GM04504 (cell line): ENCODE data around the gene CCDC141.

ENCODE experiments used
- DNase-seq: peaks from one replicate; pipeline ENCODE4 v3.0.0-alpha.2; 2012; ENCODE audit warnings: low read depth

CCDC141 gene

DNA sequence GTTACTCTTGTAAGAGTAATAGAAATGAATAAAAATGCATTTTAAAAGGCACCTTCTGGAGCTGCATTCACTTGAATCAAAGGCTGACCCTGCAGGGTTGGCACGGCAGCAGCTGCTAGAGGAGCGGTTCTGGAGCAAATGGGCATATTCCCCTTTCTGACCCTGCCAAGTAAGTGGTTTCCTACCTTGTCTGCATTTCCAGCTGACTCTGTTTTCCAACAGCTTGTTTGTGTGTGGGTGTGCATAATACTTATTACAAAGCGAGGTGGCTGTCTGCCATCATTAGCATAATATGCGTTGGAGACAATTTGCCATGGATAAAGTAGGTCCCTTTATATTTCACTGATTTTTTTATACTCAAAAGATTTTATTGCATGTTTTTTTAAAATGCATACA lies 221.5 kb downstream of the CCDC141 start:
- no peak for DNase-seq

DNA sequence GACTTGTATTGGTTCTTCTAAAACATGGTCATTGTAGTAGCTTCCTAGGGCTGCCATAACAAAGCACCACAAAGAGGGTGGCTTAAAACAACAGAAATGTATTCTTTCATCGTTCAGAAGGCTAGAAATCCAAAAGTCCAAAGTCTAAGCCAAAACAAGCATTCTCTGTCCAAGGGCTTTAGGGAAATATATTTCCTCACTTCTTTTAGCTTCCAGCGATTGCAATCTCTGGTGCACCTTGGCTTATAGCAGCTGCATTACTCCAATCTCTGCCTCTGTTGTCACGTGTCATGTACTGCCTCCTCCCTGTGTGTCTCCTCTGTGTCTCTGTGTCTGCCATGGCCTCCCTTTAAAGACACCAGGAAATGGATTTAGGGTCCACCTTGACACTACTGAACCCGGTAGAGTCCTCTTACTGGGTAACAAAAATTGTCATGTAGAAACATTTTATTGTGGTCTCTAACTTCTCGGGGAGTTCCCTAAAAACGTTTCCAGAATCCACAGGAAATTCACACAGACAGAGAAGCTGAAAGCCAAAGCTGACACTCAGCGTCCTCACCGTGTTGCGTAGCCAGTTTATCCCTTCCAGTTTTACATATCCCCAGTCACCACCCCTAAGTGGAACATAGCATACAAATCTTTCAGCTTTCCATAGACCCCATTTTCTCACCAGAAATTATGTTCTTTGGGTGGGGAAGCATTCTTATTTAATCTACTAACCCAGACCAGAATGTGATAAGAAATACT lies 222.0 kb downstream of the CCDC141 start:
- DNase-seq = no peak

DNA sequence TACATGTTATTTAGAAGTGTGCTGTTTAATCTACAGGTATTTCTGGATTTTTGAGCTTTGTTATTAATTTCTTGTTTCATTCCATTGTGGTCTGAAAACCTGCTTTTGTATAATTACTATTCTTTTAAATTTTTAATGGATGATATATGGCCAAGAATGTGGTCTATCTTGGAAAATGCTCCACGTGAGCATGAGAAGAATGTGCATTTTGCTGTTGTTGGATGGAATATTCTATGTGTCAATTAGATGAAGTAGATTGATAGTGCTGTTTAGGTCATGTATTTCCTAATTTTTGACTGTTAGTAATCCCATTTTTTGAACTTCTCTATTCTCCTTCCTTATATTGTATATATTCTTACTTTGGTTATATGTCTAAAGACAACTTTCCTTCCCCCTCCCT lies 222.8 kb downstream of the CCDC141 start:
- DNase-seq = no peak

DNA sequence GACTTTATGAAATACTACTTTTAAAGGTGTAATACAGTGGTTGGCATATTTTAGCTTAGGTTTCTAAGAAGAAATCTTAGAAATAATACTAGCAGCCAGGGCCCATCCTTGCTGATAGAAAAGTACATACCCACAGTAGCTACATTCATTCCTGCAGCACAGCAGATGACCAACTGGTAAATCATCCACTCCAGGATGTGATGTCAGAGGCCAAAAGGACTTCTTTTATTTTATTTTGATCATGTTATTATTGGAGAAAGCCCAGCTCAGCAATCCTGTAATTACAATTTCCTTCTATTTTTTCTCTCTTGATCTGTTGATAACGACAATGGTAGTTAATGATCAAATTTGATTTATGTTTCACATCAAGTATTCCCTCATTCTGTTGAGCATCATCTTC lies 224.8 kb downstream of the CCDC141 start:
- DNase-seq = no peak

DNA sequence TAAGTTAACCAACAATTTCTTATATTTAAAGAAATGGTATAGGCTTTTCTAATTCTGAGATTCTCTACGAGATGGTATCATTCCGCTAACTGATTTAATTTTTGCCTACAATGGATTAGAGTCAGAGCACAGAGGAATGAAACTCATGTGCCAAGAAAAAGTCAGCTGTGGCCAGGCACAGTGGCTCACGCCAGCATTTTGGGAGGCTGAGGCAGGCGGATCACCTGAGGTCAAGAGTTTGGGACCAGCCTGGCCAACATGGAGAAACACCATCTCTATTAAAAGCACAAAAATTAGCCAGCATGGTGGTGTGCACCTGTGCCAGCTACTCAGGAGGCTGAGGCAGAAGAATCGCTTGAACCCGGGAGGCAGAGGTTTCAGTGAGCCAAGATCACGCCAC lies 225.8 kb downstream of the CCDC141 start:
- DNase-seq = no peak

DNA sequence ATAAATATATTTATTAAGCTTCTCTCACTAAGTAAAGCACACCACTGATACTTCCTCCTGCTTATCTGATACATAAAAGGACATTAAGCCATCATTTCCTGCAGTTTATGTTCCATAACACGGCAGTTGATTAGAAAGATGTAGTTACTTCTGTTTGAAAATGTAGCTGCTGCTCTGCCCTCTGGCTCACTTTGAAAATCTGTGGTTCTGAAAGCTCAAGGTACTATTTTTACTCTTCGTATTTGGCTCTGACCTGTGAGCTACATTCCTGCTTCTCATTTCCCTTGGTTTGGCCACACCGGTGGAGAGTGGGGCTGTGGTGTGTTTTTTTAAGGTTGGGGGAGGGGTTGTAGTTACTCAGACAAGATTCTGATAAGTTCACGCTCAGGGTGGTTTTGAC lies 229.9 kb downstream of the CCDC141 start:
- no peak for DNase-seq

DNA sequence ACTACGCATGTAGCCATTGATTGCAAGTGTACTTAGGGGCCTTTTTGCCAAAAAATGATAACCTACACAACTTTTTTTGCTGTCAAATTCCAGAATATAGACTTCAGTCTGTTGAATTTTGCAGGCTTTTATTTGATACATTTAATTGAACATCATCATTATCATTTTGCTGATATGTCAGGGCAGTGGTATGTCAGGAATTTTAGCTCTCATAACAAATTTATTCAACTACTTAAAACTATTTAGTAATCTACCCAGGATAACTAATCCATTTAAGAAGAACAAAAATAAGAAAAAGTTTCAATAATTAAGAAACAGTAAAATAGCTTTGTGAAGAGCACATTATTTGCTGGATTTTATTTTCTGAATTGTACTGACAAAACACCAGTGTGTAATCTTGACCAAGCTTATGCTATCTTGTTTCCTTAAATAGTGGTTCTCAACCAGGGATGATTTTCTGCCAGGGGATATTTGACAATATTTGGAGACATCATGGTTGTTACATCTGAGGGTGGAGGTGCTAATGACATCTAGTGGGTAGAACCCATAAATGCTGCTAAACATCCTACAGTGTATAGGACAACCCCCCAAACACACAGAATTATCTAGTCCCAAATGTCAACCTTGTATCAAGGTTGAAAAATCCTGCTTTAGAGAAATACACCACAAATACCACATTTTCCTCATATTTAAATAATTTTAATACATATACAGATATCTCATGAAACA lies 230.6 kb downstream of the CCDC141 start:
- no peak for DNase-seq

DNA sequence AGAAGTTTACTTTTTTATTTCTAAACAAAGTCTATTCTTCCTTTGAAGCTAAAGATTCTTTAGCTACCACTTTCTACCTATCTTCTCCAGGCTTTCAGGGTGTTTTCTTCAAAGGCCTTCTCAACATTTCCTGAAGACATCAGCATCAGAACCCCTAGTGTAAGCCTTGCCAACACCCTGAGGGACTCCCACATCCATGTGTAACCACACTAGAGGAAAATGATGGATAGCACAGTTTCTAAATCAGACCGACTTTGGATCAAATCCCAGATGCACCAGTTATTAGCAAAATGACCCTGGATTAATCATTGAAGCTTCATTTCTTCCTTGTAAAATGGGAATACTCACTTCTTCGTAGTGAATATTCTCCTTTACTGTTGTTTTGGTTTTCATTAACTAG lies 238.0 kb downstream of the CCDC141 start:
- DNase-seq = no peak

DNA sequence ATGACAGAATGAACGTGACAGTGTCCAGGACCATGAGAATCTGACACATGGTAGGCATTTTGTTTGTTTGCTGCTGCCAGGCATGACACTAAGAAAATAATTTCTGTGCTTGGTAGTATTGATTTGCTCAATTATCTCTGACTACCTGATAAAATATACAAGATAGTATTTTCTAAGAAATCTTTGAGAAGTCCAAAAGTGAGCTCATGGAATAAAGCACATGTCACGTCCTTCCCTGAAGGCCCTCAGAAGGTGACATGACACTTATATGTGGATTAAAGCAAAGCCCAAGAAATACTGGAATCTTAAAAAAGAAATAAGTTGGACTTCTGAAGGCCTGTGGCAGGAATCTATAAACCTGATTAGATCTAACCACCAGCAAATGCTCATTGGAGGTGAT lies 238.9 kb downstream of the CCDC141 start:
- DNase-seq = no peak

DNA sequence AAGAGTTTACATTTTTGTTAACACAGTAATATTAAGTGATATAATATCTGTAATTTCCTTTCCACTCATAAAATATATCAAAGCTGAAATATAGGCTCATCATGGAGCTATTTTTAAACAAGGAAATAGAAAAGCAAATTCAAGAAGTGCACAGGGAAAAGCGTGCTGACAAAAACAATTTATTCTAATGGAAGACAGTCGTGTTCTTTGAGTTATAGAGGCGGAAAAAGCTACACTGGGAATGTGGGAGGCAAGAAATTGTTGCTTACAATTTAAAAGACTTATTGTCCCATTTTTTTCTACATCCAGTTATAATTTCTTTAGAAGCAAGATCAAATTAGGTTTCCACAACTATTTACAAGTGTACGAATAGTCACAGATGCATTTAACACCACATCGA lies 239.5 kb downstream of the CCDC141 start:
- no peak for DNase-seq

DNA sequence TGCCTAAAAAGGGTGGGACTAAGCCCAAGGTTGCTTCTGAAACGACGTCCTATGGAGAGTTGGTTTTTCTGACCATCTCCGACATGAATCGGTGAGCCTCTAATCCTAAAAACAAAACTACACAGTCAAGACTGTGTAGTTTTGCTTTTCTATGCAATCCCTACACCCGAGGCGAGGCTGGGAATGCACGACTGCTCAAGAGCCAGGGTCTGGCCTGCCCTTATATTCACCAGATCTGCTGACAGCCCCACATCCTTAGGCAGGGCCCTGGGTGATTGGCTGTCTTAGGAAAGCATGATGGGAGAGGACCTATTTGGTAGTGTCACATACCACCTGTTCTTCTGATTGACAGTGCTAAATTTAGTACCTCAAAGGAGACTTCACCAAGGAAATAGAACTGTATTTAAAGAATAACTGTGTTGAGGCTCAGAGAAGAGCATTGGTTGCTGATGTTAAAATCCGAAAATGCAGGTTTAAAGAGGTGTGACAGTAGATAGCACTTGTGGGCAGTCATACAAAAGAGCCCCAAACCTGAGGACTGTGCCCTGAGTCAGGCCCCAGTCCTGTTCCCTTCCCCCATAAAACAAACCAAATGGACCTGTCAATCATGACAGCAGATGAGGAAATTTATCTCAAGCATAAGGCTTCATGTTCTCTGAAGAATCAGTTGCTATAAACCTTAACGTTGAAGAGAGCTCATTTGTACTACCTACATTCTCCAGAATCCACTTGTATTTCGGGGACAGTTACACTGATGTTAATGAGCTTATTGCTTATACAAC lies 242.5 kb downstream of the CCDC141 start, which contains the start of gene TTN:
Gene TTN (minus strand): TSS at position 197 of the 782 bp plus-strand sequence. CDS start 2,781 bp downstream, outside the sequence.
- DNase-seq = no peak

DNA sequence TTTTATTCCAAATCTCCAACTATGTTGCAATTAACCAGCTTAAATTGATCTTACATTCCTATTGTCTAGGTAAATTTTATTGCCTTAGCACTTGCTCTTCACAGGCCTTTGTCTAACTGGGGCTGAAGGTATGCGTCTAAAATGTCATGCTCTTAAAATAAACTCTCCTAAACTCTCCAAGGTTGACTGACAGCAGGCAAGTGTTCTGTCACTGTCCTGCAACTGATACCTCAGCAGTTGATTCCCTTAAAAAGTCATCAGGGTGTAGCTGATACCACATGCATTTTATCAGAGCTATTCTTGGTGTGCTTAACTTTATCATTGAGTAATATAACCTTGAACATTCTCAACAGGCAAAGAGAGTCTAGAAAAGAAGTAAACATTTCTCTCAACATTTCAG lies 243.4 kb downstream of the CCDC141 start:
- no peak for DNase-seq

DNA sequence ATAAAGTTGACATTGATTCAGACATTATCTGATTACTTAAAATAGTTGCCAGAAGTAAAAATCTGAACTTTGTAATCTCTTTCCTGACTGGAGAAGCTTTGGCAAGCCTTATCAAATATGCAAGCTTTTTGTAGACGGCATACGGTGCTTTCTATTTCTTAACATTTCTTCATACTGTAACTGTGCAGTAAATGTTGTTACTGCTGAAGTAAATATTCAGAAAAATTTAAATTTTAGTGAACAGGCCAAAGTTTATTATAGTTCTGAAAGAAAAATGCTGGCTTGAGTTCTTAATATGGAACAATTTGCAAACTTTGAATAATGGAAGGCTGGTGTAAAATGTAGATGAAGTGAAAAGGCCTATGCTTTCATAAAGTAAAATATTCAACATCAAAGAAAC lies 244.5 kb downstream of the CCDC141 start:
- no peak for DNase-seq

DNA sequence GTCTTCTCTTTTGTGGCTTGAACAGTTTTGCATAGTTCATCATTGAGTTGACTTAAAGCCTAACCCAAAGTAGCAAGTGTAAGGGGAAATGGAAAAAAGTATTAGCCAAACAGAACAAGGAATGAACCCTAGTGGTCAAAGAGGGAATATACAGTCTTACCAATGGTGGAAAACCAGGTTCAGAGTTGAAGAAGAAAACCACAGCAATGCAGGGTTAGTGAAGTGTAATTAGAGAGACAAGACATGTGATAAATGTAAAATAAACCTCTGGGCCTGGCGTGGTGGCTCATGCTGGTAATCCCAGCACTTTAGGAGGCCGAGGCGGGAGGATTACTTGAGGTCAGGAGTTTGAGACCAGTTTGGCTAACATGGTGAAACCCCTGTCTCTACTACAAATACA lies 245.1 kb downstream of the CCDC141 start:
- DNase-seq = no peak

DNA sequence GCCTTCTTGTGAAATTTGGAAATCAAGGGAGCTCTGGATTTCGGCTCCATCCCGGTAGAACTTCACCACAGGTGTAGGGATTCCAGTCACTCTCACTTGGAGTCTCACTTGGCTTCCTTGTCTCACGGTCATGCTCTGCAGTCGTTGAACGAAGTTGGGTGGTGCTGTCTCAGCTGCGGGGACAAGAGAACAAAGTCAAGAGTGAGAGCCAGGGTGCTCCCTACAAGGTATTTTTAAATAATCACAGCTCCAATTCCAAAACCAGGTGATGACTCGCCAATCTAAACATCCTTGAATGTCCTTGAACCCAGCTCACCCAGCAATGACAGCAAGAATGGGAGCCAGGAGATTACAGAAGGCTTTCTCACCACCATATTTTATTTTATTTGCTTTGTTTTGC lies 249.4 kb downstream of the CCDC141 start:
- no peak for DNase-seq

DNA sequence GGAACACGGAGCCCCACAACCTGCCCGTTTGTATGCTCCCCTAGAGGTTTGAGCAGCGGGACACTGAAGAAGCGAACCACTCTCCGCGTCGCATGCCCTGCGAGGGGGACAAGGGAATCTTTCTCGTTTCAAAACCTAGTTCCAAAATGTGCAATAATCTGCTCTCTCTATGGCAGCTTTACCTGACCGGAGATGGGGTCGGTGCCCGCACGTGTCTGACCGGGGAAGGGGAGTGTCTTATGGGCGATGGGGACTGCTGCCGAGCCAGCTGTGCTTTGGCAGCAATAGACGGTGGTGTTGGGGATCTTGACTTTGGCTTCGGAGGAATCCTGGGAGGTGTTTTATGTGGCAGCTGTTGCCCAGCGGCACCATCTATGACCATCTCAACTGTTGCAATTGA lies 250.6 kb downstream of the CCDC141 start:
- DNase-seq = no peak

DNA sequence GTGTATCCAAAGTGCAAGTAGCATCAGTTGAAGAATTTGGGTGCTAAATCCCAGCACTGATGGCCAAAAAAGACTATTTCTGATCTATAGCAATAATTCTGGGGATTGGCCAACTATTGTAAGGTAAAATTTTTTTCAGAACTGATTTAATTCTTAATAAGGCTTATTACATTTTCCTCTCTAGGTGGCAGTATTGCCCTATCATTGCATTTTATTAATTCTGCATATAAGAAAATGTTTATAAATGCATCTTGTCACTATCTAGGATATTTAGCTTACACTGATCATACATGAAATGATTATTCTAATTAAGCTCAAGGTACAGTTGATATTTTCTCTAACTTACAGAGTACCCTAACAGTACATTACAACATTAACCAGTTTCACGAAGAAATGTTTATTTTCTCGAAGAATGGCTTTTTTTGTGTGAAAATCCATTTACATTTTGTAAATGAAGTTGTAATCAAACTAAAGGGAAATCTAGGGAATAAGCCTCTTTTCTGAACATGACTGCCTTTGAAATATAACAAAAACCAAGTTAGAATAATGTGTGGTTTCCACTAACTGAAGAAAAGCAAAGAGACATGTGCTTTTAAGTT lies 253.8 kb downstream of the CCDC141 start:
- DNase-seq = peak; percentile 6

DNA sequence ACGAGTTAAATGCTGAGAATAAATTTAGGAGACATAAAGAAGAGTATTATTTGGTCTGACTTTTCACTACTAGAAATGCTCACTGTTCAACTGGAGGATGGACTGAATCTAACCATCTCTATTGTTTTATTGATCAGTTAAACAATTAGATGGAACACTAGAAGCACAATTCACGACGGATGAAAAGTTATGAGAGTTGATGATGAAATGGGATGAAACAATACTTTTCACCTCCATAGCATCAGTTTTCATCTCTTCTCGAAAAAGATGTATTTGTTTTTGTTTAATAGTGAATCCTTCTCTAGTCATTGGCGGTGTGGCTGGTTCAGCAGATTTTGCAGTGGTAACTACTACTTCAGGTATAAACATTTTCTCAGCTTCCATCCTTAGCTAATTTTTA lies 262.0 kb downstream of the CCDC141 start:
- no peak for DNase-seq

DNA sequence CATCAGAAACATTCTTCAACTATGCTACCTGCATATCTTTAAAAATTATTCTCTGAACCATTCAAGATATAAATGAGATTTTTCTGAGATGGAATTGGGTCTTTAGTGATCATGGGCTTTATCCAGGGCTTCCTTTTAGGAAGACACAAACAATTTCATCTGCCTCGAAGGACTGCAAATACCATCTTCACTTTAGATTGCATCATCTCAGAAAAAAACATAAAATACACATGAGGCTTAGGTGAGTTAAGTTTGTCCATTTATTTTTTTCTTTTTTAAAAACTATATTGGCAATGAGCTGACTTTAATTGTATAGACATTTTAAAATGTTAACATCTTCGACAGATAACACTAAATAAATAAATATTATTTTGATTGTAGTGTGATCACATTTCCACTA lies 262.8 kb downstream of the CCDC141 start:
- no peak for DNase-seq

DNA sequence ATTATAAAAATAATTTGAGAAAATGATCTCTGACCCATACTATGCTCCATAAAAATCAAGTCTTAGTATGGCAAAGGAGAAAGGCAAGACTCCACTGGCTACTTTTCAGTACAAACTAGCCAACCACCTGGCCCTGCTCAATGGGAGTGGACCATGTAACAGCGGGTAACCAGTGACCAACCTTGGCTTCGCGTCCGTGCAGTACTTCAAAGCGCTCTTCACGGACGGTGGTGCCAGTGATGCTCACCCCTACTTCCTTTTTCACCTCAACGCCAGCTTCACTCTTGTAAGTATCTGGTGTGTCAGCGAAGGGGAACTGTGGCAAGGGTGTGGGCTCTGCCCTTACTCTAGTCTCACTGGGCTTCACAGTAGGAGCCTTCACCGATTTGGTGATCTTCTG lies 266.0 kb downstream of the CCDC141 start:
- no peak for DNase-seq

DNA sequence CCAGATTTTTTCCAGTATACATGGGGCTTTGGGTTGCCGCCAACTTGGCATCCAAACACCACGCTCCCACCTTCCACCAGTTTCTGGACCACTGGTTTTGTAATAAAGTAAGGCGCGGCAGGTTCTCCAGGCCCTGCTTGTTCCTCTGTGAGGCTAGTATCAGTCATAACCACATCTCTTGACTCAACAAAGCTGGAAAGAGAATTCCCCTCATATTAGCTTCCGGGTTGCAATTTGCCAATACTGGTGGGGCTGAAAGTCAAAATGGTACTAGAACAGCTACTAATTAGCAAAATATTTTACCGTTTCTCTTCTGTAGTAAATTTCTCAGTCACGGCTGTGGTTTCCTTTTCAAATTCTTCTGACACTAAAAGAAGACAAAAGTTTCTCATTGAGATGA lies 267.7 kb downstream of the CCDC141 start:
- no peak for DNase-seq
